Measurements from ENCODE around the gene GLYATL1.
A peak's percentile ranks its signal among the peaks of the same experiment; 100 is the strongest.

The GLYATL1 gene

DNA sequence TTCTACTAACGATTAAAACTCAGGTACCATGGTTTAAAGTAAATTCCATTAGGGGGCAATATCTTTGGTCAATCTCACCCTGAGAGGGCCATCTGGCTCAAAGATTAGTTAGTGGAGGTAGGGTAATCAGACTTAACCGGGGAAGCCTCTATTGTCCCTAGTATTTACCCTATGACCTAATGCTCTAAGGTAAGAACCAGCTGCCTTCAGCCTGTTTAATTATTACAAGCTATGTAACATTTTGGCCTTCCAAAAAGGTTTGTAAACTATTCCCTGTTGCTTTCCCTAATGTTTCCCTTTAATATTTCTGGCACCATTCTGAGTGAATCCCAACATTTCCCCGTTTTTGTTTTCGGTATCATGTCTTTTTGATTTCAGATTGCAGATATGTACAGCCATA lies 15.1 kb upstream of the GLYATL1 start (continued):
- TF ChIP-seq ZNF785 (tag by site-specific recombination; IDR thresholded peaks at IDR 0.05): no peak
- TF ChIP-seq ZFP41 (tag by site-specific recombination; IDR thresholded peaks at IDR 0.05; ENCODE audit: borderline replicate concordance): no peak

GRCh38 chr11:58926251-58926650 lies 13.0 kb upstream of the GLYATL1 start:
- no peak overlapping the region for H3K4me3 ChIP-seq (ENCODE audit: low read depth, low read length)
- peaks cover 3% of the 10 kb centered on the region for H3K4me1 ChIP-seq (ENCODE audit: control insufficient read depth, insufficient read depth, low read length)
- POLR2A ChIA-PET: interaction anchor here (1.1 kb wide), 1 partner anchor 17 kb away, joined by 3 read pairs; no protein-coding TSS in a partner anchor
- no peaks in the 10 kb centered on the region for H3K9me3 ChIP-seq (ENCODE audit: control insufficient read depth, insufficient read depth, low read depth, low read length)
- CTCF ChIA-PET: interaction anchor here (0.8 kb wide), 1 partner anchor 12 kb away, joined by 3 read pairs; no protein-coding TSS in a partner anchor
- H3K27ac ChIP-seq (ENCODE audit: extremely low read depth, low read depth, low read length): no peak overlapping the region
- H3K36me3 ChIP-seq (ENCODE audit: control insufficient read depth in 2 of 2, insufficient read depth in 1 of 2, low read length in 2 of 2): no peaks in the 10 kb centered on the region
- peak; percentile 69 for TF ChIP-seq OSR2 (tag by site-specific recombination; IDR thresholded peaks at IDR 0.05)
- TF ChIP-seq, protein P1, sequence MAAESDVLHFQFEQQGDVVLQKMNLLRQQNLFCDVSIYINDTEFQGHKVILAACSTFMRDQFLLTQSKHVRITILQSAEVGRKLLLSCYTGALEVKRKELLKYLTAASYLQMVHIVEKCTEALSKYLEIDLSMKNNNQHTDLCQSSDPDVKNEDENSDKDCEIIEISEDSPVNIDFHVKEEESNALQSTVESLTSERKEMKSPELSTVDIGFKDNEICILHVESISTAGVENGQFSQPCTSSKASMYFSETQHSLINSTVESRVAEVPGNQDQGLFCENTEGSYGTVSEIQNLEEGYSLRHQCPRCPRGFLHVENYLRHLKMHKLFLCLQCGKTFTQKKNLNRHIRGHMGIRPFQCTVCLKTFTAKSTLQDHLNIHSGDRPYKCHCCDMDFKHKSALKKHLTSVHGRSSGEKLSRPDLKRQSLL (tag by site-specific recombination; IDR thresholded peaks at IDR 0.05): no peak
- no peak for TF ChIP-seq ZNF600 (tag by site-specific recombination; IDR thresholded peaks at IDR 0.05)
- peak; percentile 92 for TF ChIP-seq ZNF2 (tag by site-specific recombination; IDR thresholded peaks at IDR 0.05)
- peak; percentile 81 for TF ChIP-seq PRDM6 (tag by site-specific recombination; IDR thresholded peaks at IDR 0.05)
- TF ChIP-seq ZBTB1 (tag by site-specific recombination; IDR thresholded peaks at IDR 0.05): no peak
- no peak for TF ChIP-seq ZNF114 (tag by site-specific recombination; IDR thresholded peaks at IDR 0.05)
- peak; percentile 88 for TF ChIP-seq SETDB1 (IDR thresholded peaks at IDR 0.05; ENCODE audit: insufficient read length, low read length)
- TF ChIP-seq ZNF580 (tag by site-specific recombination; IDR thresholded peaks at IDR 0.05): no peak
- TF ChIP-seq ZNF629 (tag by site-specific recombination; IDR thresholded peaks at IDR 0.05): peak; percentile 57
- no peak for TF ChIP-seq ZBTB44 (tag by site-specific recombination; IDR thresholded peaks at IDR 0.05)
- TF ChIP-seq, protein P2, sequence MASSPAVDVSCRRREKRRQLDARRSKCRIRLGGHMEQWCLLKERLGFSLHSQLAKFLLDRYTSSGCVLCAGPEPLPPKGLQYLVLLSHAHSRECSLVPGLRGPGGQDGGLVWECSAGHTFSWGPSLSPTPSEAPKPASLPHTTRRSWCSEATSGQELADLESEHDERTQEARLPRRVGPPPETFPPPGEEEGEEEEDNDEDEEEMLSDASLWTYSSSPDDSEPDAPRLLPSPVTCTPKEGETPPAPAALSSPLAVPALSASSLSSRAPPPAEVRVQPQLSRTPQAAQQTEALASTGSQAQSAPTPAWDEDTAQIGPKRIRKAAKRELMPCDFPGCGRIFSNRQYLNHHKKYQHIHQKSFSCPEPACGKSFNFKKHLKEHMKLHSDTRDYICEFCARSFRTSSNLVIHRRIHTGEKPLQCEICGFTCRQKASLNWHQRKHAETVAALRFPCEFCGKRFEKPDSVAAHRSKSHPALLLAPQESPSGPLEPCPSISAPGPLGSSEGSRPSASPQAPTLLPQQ (tag by site-specific recombination; IDR thresholded peaks at IDR 0.05): 0 out of 2 replicates have a peak, but pooled peaks have one; percentile 8
- TF ChIP-seq, protein P3, sequence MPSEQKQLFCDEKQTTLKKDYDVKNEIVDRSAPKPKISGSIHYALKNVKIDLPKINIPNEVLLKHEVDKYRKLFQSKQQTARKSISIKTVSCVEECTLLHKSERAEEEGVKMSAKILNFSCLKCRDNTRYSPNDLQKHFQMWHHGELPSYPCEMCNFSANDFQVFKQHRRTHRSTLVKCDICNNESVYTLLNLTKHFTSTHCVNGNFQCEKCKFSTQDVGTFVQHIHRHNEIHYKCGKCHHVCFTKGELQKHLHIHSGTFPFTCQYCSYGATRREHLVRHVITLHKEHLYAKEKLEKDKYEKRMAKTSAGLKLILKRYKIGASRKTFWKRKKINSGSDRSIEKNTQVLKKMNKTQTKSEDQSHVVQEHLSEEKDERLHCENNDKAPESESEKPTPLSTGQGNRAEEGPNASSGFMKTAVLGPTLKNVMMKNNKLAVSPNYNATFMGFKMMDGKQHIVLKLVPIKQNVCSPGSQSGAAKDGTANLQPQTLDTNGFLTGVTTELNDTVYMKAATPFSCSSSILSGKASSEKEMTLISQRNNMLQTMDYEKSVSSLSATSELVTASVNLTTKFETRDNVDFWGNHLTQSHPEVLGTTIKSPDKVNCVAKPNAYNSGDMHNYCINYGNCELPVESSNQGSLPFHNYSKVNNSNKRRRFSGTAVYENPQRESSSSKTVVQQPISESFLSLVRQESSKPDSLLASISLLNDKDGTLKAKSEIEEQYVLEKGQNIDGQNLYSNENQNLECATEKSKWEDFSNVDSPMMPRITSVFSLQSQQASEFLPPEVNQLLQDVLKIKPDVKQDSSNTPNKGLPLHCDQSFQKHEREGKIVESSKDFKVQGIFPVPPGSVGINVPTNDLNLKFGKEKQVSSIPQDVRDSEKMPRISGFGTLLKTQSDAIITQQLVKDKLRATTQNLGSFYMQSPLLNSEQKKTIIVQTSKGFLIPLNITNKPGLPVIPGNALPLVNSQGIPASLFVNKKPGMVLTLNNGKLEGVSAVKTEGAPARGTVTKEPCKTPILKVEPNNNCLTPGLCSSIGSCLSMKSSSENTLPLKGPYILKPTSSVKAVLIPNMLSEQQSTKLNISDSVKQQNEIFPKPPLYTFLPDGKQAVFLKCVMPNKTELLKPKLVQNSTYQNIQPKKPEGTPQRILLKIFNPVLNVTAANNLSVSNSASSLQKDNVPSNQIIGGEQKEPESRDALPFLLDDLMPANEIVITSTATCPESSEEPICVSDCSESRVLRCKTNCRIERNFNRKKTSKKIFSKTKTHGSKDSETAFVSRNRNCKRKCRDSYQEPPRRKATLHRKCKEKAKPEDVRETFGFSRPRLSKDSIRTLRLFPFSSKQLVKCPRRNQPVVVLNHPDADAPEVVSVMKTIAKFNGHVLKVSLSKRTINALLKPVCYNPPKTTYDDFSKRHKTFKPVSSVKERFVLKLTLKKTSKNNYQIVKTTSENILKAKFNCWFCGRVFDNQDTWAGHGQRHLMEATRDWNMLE (tag by site-specific recombination; conservative IDR thresholded peaks at IDR 0.05; ENCODE audit: low read depth): no peak
- TF ChIP-seq GLIS1 (tag by site-specific recombination; IDR thresholded peaks at IDR 0.05): peak; percentile 27; the same call in 1 of the 2 replicates
- TF ChIP-seq SCRT1 (tag by site-specific recombination; IDR thresholded peaks at IDR 0.05; ENCODE audit: borderline replicate concordance): no peak
- no peak for TF ChIP-seq ZNF133 (tag by site-specific recombination; IDR thresholded peaks at IDR 0.05)
- TF ChIP-seq FEZF1 (tag by site-specific recombination; IDR thresholded peaks at IDR 0.05): peak; percentile 56; the same call in 1 of the 2 replicates
- 0 out of 2 replicates have a peak, but pooled peaks have one; percentile 15 for TF ChIP-seq ZBTB17 (tag by site-specific recombination; IDR thresholded peaks at IDR 0.05)
- TF ChIP-seq REST (tag by site-specific recombination; IDR thresholded peaks at IDR 0.05): no peak
- no peak for TF ChIP-seq ZNF354C (tag by site-specific recombination; IDR thresholded peaks at IDR 0.05; ENCODE audit: borderline replicate concordance, low read depth)
